NCI-H2029 treated with DMSO at 0.1 percent for 48 hours (cell line): ENCODE measurements around the gene CD274.
"Not testable (repeated sequence)": the region's sequence is repeated elsewhere in the genome, so short reads cannot be mapped to it uniquely, and the experiment has no call there.

Experiments
- DNase-seq: peaks from one replicate; lab custom pipeline; 2025; lab: John Stamatoyannopoulos, UW

The CD274 gene

DNA sequence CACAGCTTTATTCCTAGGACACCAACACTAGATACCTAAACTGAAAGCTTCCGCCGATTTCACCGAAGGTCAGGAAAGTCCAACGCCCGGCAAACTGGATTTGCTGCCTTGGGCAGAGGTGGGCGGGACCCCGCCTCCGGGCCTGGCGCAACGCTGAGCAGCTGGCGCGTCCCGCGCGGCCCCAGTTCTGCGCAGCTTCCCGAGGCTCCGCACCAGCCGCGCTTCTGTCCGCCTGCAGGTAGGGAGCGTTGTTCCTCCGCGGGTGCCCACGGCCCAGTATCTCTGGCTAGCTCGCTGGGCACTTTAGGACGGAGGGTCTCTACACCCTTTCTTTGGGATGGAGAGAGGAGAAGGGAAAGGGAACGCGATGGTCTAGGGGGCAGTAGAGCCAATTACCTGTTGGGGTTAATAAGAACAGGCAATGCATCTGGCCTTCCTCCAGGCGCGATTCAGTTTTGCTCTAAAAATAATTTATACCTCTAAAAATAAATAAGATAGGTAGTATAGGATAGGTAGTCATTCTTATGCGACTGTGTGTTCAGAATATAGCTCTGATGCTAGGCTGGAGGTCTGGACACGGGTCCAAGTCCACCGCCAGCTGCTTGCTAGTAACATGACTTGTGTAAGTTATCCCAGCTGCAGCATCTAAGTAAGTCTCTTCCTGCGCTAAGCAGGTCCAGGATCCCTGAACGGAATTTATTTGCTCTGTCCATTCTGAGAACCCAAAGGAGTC lies at the start of gene CD274:
TSS of gene CD274 (plus strand) at position 184 of the 733 bp plus-strand sequence. CDS start 5,572 bp downstream, outside the sequence.
- DNase-seq: peak; percentile 36

DNA sequence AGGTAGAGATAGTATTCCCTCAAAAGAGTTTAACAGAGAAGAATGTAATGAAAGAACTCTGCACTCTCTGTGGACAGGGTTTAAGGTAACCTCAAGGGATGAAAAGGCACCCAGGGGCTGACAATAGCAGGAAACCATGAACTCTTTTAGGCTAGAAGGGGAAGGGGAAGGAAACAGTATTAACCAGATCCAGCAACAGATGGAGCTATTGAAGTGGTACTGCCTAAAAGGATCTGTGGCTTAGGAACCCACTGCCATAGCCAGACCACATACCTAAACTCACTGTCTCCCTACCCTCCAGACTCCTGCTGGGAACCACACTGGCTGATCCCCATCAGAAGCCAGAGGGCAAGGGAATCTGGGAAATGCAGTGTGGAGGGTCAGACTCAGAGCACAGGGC lies 48.1 kb upstream of the CD274 start:
- DNase-seq: no peak

DNA sequence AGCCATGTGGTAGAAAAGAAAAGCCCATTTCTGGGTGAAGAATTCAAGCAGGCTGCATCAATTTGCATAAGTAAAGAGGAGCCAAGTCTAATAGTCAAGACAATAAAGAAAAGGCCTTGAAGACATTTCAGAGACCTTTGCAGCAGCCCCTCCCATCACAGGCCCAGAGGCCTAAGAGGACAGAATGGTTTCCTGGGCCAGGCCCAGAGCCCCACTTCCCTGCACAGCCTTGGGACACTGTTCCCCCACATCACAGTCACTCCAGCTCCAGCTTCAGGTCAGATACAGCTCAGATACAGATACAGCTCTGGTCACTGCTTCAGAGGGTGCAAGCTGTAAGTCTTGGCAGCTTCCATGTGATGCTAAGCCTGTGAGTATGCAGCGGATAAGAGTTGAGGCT lies 41.7 kb upstream of the CD274 start:
- no peak for DNase-seq

DNA sequence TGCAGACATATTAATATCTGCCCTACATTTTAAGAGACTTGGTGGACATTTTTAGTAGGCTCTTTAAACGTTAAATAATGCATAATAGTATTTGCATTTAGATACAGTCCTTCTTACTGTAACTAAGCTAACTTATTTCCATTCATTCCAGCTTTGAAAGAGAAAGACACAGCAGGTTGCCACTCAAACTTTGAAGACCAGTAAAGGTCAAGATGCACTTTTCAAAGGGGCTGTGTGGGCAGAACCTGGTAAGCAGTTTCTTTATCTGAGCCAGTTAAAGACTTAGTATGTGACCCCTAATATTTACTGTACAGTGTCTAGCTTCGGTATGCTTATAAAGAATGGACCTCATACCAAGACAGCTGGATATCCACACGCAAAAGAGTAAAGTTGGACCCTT lies 33.4 kb upstream of the CD274 start:
- DNase-seq: no peak

DNA sequence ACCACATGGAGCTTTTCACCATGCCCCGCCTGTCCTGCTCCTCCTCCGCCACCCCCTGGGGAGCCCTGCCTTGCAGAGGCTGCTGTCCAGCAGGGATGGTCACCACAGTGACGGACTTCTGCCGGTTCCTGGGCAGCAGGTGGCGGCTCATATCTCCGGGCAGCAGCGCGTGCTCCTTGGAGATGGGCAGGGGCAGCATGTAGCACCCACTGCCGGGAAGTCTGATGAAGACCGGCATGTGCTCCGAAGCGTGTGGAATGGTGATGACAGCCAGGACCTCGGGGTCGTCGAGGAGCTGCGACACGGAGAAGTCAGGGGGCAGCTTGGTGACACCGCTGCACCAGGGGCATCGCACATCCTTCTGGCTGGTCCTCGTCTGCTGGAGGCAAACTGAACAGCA lies 31.9 kb upstream of the CD274 start:
- DNase-seq: no peak

DNA sequence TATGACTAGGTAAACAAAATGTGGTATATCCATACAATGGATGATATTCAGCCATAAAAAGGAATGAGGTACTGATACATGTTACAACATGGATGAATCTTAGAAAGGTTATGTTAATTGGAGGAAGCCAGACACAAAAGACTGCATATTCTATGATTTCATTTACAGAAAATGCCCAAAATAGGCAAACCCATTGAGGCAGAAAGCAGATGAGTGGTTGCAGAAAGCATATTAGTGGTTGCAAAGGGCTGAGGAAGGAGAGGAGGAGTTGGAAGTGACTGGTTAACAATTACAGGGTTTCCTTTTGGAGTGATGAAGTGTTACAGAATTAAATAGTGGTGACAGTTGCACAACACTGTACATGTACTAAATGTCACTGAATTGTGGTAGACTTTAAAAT lies 30.4 kb upstream of the CD274 start:
- DNase-seq: no peak

DNA sequence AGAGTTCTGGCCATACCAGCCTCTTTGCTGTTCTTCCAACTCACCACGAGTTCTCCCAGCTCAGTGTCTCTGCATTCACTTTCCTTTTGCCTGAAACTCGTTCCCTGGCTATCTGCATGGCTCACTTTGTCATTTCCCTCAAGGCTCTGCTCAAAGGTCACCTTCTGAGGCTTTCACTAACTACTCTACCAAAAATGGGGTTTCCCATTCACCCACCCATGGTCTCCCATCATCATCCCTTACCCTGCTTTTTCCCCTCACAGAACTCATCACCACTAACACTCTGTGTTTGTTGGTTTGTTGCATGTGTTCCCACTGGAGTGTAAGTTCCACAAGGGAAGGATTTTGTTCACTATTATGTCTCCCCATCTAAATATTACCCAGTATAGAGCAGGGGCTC lies 29.2 kb upstream of the CD274 start:
- no peak for DNase-seq

DNA sequence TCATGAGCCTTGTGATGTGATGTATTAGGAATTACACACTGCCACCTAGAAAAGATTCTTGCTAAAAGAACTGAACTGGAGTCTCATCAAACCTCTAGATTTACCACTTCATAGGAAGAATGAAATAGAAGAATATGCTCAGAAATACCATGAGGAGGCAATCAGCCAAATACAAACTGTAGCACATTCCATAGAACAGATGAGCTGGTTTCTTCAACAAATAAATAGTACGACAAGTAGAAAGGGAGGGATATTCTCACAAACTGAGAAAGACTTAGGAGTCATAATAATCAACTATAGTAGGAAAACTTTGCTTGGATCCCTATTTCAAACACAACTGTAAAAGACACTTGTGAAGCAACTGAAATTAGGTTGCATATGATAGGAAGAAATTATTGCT lies 28.1 kb upstream of the CD274 start:
- no peak for DNase-seq

DNA sequence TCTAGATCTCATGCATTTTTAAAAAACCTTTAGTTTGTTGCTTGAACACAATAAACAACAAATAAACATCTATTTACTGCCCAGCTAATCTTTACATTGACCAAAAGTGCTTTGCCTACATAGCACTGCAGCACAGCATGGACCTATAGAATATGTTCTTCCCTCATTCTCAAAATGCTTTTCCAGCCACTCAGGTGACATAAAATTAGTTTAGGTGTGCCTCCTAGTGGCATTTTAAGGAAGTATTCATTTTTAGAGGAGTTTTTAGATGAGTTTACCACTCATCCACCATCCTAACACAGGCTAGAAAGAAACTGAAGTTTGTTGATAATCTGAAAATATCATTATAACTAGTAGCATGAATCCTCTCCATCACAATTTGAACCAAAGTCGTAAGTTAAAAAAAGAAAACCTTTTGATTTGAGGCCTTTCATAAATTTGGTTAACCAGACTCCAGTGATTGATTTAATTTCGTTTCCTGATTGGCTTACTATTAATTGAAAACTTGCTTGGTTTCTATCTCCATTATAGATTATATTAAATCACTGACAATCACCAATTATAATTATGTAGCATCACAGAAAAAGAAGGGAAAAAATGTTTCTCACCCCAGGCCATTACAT lies 25.2 kb upstream of the CD274 start:
- no peak for DNase-seq

DNA sequence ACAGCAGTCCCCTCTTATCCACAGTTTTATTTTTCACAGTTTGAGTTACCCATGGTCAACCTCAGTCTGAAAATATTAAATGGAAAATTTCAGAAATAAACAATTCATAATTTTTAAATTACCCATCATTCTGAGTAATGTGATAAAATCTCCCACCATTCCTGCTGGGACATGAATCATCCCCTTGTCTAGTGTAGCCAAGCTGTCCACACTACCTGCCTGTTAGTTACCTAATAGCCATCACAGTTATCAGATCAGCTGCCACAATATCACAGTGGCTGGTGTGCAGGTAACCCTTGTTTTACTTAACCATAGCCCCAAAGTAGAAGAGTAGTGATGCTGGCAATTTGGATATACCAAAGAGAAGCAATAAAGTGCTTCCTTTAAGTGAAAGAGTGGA lies 23.3 kb upstream of the CD274 start:
- no peak for DNase-seq

DNA sequence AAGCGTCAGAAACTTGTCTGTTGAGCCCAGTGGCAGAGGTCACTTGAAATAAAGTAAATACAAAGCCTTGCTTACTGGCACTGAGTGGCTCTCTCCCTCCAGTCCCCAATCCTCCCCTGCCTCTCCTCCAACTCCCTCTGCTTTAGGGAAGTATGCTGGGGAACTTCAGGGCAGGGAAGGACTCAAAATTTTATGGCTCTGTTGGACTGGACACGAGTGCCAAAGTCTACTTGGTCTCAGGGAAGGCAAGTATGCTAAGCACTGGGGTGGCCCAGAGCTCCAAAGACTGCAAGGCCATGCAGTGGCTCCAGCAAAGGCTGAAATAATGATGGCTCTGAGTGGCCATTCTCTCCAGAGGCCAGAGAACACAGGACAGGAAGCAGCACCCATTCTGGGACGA lies 22.2 kb upstream of the CD274 start:
- no peak for DNase-seq

DNA sequence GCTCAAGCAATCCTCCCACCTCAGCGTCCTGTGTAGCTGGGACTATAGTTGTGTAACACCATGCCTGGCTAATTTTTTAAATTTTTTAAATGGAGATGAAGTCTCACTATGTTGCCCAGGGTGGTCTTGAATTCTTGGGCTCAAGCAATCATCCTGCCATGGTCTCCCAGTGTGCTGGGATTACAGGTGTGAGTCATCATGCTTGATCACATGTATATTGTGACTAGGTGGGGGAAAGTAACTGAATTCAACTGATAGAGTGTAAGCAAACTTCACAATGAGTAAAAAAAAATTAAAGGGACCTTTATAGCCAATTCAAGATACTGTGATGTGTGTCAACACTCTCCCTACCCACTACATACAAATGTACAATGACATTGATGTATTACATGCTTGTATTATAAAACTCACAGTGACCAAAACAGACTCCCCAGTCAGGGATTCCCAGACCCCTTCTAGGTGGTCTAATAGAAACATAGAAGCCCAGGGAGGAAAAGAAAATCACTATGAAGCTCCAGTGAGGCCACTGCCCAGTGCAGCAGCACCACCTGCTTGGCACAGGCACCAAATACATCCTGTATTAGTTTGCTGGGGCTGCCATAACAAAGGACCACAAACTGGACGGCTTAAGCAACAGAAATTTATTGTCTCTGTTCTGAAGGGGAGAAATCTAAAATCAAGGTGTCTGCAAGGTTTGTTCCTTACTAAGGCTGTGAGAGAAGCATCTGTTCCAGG lies 21.4 kb upstream of the CD274 start:
- DNase-seq: no peak

DNA sequence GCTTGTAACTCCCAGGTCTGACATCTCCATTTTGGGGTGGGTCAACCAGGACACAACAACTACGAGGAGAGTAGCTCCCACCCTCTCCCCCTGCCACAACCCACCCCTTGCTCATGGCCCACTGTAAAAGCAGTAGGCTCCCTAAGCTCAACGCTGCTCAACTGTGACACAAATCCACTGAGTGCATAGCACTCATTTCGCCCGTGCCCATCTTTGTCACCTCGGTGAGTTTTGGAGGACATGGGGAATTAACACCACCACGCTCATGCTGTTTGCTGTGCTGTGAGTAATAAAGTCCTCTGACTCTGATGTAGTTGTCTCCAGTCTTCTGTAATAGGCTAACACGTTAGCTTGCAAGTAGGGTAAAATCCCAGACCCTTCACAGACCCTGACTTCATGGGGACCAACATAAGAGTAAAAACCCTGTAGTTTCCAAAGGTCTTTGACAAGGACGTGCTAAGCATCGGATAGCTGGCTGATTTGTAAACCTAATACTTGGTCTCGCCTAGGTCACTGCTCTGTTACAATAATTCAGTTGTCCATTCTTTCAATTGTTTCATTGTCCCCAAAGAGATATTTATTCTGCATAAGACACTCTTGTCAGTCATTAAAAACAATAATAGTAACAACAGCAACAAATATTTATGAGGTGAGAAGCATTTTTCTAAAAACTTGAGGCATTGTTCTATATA lies 20.3 kb upstream of the CD274 start:
- DNase-seq: no peak

DNA sequence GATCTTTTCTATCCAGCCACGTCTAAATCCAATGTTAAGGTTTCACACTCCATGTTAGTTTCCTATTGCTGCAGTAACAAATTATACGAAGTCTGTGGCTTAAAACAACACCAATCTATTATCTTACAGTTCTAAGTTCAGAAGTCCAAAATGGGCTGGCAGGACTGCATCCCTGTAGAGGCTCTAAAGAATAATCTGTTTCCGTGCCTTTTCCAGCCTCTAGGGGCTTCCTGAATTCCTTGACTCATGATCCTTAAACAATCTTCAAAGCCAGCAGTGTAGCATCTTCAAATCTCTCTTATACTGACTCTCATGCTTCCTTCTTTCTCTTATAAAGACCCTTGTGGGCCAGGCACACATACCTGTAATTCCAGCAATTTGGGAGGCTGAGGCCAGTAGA lies 19.4 kb upstream of the CD274 start:
- no peak for DNase-seq

DNA sequence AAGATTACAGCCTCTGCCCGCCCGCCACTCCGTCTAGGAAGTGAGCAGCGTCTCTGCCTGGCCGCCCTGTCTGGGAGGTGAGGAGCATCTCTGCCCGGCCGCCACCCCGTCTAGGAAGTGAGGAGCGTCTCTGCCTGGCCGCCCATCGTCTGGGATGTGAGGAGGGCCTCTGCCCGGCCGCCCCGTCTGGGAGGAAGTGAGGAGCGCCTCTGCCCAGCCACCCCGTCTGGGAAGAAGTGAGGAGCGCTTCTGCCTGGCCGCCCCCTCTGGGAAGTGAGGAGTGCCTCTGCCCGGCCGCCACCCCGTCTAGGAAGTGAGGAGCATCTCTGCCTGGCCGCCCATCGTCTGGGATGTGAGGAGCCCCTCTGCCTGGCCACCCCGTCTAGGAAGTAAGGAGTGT lies 17.5 kb upstream of the CD274 start:
- not testable (repeated sequence) for DNase-seq

DNA sequence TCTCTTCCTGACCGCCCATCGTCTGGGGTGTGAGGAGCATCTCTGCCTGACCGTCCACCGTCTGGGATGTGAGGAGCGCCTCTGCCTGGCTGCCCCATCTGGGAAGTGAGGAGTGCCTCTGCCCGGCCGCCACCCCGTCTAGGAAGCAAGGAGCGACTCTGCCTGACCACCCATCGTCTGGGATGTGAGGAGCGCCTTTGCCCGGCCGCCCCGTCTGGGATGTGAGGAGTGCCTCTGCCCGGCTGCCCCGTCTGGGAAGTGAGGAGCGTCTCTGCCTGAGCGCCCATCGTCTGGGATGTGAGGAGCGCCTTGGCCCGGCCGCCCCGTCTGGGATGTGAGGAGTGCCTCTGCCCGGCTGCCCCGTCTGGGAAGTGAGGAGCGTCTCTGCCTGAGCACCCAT lies 17.0 kb upstream of the CD274 start:
- not testable (repeated sequence) for DNase-seq

DNA sequence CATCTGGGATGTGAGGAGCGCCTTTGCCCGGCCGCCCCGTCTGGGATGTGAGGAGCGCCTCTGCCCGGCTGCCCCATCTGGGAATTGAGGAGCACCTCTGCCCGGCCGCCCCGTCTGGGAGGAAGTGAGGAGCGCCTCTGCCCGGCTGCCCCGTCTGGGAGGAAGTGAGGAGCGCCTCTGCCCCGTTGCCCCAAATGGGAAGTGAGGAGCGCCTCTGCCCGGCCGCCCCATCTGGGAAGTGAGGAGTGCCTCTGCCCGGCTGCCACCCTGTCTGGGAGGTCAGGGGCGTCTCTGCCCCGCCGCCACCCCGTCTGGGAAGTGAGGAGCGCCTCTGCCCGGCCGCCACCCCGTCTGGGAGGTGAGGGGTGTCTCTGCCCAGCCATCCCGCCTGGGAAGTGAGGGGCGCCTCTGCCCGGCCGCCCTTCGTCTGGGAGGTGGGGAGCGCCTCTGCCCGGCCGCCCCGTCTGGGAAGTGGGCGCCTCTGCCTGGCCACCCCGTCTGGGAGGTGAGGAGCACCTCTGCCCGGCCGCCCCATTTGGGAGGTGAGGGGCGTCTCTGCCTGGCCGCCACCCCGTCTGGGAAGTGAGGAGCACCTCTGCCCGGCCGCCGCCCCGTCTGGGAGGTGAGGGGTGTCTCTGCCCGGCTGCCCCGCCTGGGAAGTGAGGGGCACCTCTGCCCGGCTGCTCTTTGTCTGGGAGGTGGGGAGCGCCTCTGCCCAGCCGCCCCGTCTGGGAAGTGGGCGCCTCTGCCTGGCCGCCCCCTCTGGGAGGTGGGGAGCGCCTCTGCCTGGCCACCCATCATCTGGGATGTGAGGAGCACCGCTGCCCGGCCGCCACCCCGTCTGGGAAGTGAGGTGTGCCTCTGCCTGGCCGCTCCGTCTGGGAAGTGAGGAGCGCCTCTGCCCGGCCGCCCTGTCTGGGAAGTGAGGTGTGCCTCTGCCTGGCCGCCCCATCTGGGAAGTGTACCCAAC lies 16.2 kb upstream of the CD274 start:
- DNase-seq: not testable (repeated sequence)

DNA sequence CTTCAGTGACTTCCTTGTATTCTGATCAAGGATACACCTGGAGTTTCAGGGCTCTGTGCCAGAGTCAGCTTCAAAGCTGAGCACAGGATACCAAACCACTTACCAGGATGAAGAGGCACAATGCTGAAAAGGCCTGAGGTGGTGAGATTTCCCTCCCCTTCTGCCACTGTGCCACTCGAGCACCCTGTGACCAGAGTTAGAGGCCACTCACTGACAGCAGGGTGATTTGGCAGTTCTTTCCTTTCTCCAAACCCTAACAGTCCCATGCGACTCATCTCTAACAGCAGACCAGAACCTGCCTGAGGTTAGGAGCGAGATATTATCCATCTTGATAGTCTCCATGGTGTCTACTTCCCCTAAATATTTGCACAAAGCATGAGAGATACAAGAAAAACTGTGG lies 14.4 kb upstream of the CD274 start:
- DNase-seq: peak; percentile 45

DNA sequence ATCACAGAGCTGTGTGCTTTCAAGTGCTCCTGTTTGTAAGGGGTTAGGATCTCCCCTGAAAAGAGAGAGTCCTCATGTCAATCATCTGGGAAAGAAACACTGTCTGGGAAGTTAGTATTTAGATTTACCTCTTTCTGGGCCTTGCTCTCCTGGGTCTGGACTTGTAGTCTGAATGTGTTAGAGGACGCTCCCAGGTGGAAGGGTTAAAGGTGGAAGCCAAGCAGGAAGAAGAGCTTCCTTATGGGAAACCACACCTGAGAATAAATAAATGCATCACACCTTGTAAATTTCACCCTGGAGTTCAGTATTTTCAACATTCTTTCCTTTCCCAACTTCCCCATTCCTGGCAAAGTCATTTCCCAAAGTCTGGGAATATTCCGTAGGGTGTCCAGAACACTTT lies 13.9 kb upstream of the CD274 start:
- DNase-seq: no peak

DNA sequence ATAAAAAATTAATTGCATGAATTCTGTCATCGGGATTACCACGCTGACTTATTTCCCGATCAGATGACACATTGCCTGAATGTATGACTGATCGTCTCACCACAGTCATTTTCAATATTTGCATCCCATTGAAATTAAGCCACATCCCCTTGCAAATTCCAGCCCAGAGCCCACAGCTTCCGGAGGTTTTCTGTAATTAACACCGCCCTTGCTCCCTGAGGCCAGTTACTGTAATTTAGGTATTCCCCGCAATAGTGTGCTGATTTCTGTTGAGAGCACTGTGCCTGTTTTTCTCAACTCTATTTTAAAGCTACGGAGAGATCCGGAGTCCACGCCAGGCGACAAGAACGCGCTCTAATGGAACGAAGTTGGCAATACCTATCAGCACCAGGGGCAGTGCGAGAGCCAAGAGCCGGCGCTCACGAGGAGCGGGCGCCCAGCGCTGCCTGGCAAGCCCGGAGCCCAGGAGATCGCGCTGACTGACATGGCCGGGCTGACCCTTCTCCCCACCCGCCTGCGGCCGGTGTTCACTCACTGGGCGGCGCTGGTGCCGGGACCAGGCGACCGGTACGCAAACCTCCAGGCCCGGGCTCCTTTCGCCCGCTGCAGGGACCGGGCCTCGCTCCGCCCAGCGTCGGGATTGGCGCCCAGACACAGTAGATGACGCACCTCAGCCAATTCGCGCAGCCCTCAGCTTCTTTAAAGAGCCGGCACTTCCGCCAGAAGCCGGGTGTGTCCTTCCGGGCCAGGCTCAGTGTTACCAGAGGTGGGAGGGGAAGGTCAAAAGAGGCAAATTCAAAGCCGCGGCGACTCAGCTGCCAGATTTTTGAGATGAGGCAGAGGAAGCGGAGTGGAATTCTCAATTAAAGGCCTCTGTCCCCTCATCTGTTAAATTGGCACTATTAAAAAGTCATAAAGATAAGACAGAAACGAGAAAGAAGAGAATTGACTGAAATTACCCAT lies 12.8 kb upstream of the CD274 start, which contains the start of gene PLGRKT:
TSS of gene PLGRKT (minus strand) at position 672 of the 963 bp plus-strand sequence. CDS start 5,948 bp downstream, outside the sequence.
- DNase-seq: peak; percentile 27
